HG02642 (cell line): ENCODE results near the gene XPO1.
"Not testable (repeated sequence)": the region's sequence is repeated elsewhere in the genome, so short reads cannot be mapped to it uniquely, and the experiment has no call there.

ENCODE experiments used
- ATAC-seq: cut with Tn5 transposase; IDR thresholded peaks from one replicate; pipeline ENCODE4 v1.9.1; 2021; ENCODE audit warnings: mild to moderate bottlenecking; ENCODE audit not compliant: unreplicated experiment, poor library complexity

Gene XPO1

GRCh38 chr2:61538200-61538919 is at the start of gene XPO1:
Gene XPO1, minus strand, starts transcription at chr2:61538356. Its CDS starts 4,459 bp downstream, at chr2:61533897.
- peak; percentile 86 for ATAC-seq

GRCh38 chr2:61586928-61587327 is 48.8 kb upstream of the XPO1 start:
- not testable (repeated sequence) for ATAC-seq

- ATAC-seq, result no peak
Measured at GRCh38 chr2:61585383-61585782, 47.2 kb upstream of the XPO1 start.

GRCh38 chr2:61584368-61584767 is 46.2 kb upstream of the XPO1 start:
- ATAC-seq, result not testable (repeated sequence)

- no peak for ATAC-seq
Measured at GRCh38 chr2:61582165-61582564, 44.0 kb upstream of the XPO1 start.

- no peak for ATAC-seq
Measured at GRCh38 chr2:61581716-61582115, 43.6 kb upstream of the XPO1 start.

- no peak for ATAC-seq
Measured at GRCh38 chr2:61575447-61575859, 37.3 kb upstream of the XPO1 start.

- no peak for ATAC-seq
Measured at GRCh38 chr2:61566566-61566965, 28.4 kb upstream of the XPO1 start.

GRCh38 chr2:61562615-61563014 is 24.5 kb upstream of the XPO1 start:
- ATAC-seq, result no peak

GRCh38 chr2:61558160-61558559 is 20.0 kb upstream of the XPO1 start:
- no peak for ATAC-seq

- ATAC-seq, result no peak
Measured at GRCh38 chr2:61557381-61557780, 19.2 kb upstream of the XPO1 start.

- no peak for ATAC-seq
Measured at GRCh38 chr2:61554604-61555003, 16.4 kb upstream of the XPO1 start.

- no peak for ATAC-seq
Measured at GRCh38 chr2:61550375-61551209, 12.4 kb upstream of the XPO1 start.

- no peak for ATAC-seq
Measured at GRCh38 chr2:61549546-61549945, 11.4 kb upstream of the XPO1 start.

- no peak for ATAC-seq
Measured at GRCh38 chr2:61543062-61543461, 4.9 kb upstream of the XPO1 start.

GRCh38 chr2:61540167-61540566 is 2.0 kb upstream of the XPO1 start:
- not testable (repeated sequence) for ATAC-seq

GRCh38 chr2:61538920-61539520 is 864 bp upstream of the XPO1 start:
- ATAC-seq, result peak; percentile 0

- no peak for ATAC-seq
Measured at GRCh38 chr2:61537950-61538199, 281 bp downstream of the XPO1 start.

GRCh38 chr2:61537277-61537949 is 743 bp downstream of the XPO1 start:
- ATAC-seq, result no peak

GRCh38 chr2:61536572-61537276 is 1.4 kb downstream of the XPO1 start:
- ATAC-seq, result peak; percentile 46
